HepG2 (cell line): ENCODE data around the gene TBC1D4. TPM values are rescaled to one million over a fixed set of nuclear protein-coding genes. Genes with fewer than 3 reads are reported as not detected.

Source experiments
- ATAC-seq: fragments of 200-7000 bp; cut with Tn5 transposase; 3 replicates; pipeline ENCODE4 v1.9.1; 2020; ENCODE audit warnings: mild to moderate bottlenecking, moderate library complexity
- BruUV-seq: library from RNA; stranded (reverse); fragments of 400-500 nt; replicated peaks from 2 replicates; lab custom pipeline; 2021; lab: Mats Ljungman, UMichigan
- CTCF ChIA-PET: fragments of 300-600 bp; formaldehyde crosslinking; extraction: SDS; loops from one replicate; lab custom pipeline; 2021; ENCODE audit warnings: low total read pairs, inconsistent platforms, low intra/inter-chr PET ratio; lab: Yijun Ruan, JAX
- POLR2A ChIA-PET: fragments of 350-600 bp; sonication (Branson Sonifier 250); formaldehyde crosslinking; loops from one replicate; lab custom pipeline; 2020; ENCODE audit warnings: antibody characterized with exemption, inconsistent platforms; lab: Yijun Ruan, JAX
- DNase-seq: peaks from one replicate; pipeline ENCODE4 v3.0.0-alpha.2; 2015; ENCODE audit warnings: low spot score
- FAIRE-seq: peaks from 3 replicates; lab custom pipeline; 2011; peaks lifted over from hg19 to GRCh38; lab: Jason Lieb, UNC
- H2AFZ ChIP-seq: one replicate; pipeline ENCODE4 v1.6.1; 2011; ENCODE audit warnings: low read length, inconsistent platforms
- H3K27ac ChIP-seq: fragments of 300-600 bp; 3 replicates; pipeline ENCODE4 v1.8.0; 2011; ENCODE audit warnings: mixed run types, mild to moderate bottlenecking, mixed read lengths, low read length, inconsistent platforms; ENCODE audit not compliant: insufficient read depth; ENCODE audit errors: extremely low read length
- H3K27me3 ChIP-seq, 2 experiments: fragments of 200-600 bp in 1 of 2; 2 replicates in 1 of 2; 3 replicates in 1 of 2; pipeline versions ENCODE4 v1.6.0 to v1.8.0; 2011; ENCODE audit warnings: low read length in 2 of 2, mild to moderate bottlenecking in 2 of 2, moderate library complexity in 2 of 2, inconsistent platforms in 1 of 2; ENCODE audit not compliant: insufficient read depth in 2 of 2, control insufficient read depth in 1 of 2
- H3K36me3 ChIP-seq, 2 experiments: fragments of 200-600 bp in 1 of 2; replicated peaks in 1 of 2; 2 replicates in 1 of 2; 3 replicates in 1 of 2; pipeline versions ENCODE4 v1.5.1 to v1.8.0; 2011; ENCODE audit warnings: low read length in 2 of 2, inconsistent platforms in 1 of 2; ENCODE audit not compliant: insufficient read depth in 2 of 2, control insufficient read depth in 1 of 2
- H3K4me1 ChIP-seq: 2 replicates; pipeline ENCODE4 v1.5.1; 2012; ENCODE audit warnings: low read length, inconsistent platforms; ENCODE audit not compliant: insufficient read depth
- H3K4me2 ChIP-seq: 2 replicates; pipeline ENCODE4 v1.6.0; 2011; ENCODE audit warnings: low read depth, low read length, inconsistent platforms
- H3K4me3 ChIP-seq, 3 experiments: fragments of 200-600 bp in 1 of 3; sonication (generic), shearing (Covaris generic) in 1 of 3; replicated peaks in 1 of 3; 2 replicates each; pipeline ENCODE4 v1.5.1; 2011 to 2016; ENCODE audit warnings: low read length in 3 of 3, inconsistent platforms in 2 of 3, low read depth in 2 of 3, mild to moderate bottlenecking in 2 of 3, control low read depth in 1 of 3, mixed read lengths in 1 of 3; ENCODE audit not compliant: insufficient read depth in 1 of 3
- H3K79me2 ChIP-seq: one replicate; pipeline ENCODE4 v1.6.1; 2011; ENCODE audit warnings: low read length, inconsistent platforms; ENCODE audit not compliant: insufficient read depth
- H3K9ac ChIP-seq: 2 replicates; pipeline ENCODE4 v1.6.0; 2011; ENCODE audit warnings: mild to moderate bottlenecking, low read depth, low read length, inconsistent platforms; ENCODE audit not compliant: insufficient read depth
- H3K9me3 ChIP-seq: 2 replicates; pipeline ENCODE4 v1.5.1; 2012; ENCODE audit warnings: mild to moderate bottlenecking, low read length
- H4K20me1 ChIP-seq: 2 replicates; pipeline ENCODE4 v1.6.0; 2011; ENCODE audit warnings: inconsistent platforms, mild to moderate bottlenecking, low read length, moderate library complexity; ENCODE audit not compliant: insufficient read depth
- MTA3 ChIP-seq: sonication (generic); formaldehyde crosslinking; IDR thresholded peaks from 2 replicates; pipeline ENCODE4 v1.4.0; 2020; ENCODE audit warnings: missing genetic modification reagents
- NCOA2 ChIP-seq: sonication (generic); formaldehyde crosslinking; IDR thresholded peaks from 2 replicates; pipeline ENCODE4 v1.8.0; 2022; ENCODE audit warnings: inconsistent platforms
- NPAS2 ChIP-seq: sonication (generic); formaldehyde crosslinking; IDR thresholded peaks from 2 replicates; pipeline ENCODE4 v1.8.0; 2022; ENCODE audit warnings: mild to moderate bottlenecking, missing genetic modification reagents, borderline replicate concordance
- POLR2AphosphoS5 ChIP-seq: IDR thresholded peaks from 2 replicates; pipeline ENCODE4 v1.6.1; 2012; ENCODE audit warnings: low read depth, low read length
- TAF1 ChIP-seq: sonication (generic); formaldehyde crosslinking; IDR thresholded peaks from 2 replicates; pipeline ENCODE4 v1.4.0; 2020; ENCODE audit warnings: missing genetic modification reagents
- ZFP90 ChIP-seq: sonication (generic); formaldehyde crosslinking; IDR thresholded peaks from 2 replicates; pipeline ENCODE4 v1.8.0; 2022; ENCODE audit warnings: missing genetic modification reagents, mild to moderate bottlenecking, inconsistent platforms, borderline replicate concordance
- ZNF615 ChIP-seq: sonication (generic); formaldehyde crosslinking; IDR thresholded peaks from 2 replicates; pipeline ENCODE4 v1.5.0; 2020; ENCODE audit warnings: mild to moderate bottlenecking, missing genetic modification reagents, borderline replicate concordance
- ZNF776 ChIP-seq: sonication (generic); formaldehyde crosslinking; IDR thresholded peaks from 2 replicates; pipeline ENCODE4 v1.4.0; 2020; ENCODE audit warnings: mild to moderate bottlenecking, missing genetic modification reagents
- ZNF83 ChIP-seq: sonication (generic); formaldehyde crosslinking; IDR thresholded peaks from 2 replicates; pipeline ENCODE4 v1.4.0; 2020; ENCODE audit warnings: missing genetic modification reagents, mild to moderate bottlenecking, borderline replicate concordance
- WGBS: methylation state at CpG from one replicate; pipeline ENCODE4 v1.1.6; 2017; ENCODE audit warnings: low lambda C conversion rate; 5-methylcytosine and 5-hydroxymethylcytosine counted together
- in situ Hi-C: cut with HindIII; loops from 2 replicates; pipeline ENCODE4 v1.10.0; 2017; ENCODE audit warnings: low pct_unique_long_range_greater_than_20kb; ENCODE audit not compliant: extremely low pct_ligation_motif_present
- intact Hi-C: fragments of 100-400 bp; cut with micrococcal nuclease; formaldehyde crosslinking; loops from one replicate; pipeline ENCODE4 v1.10.0; 2022; ENCODE audit not compliant: unreplicated experiment
- polyA plus RNA-seq, 8 experiments: library from polyadenylated mRNA; depleted of rRNA in 3 of 8; stranded (reverse) in 7 of 8; unstranded in 1 of 8; fragments of >200 nt; fragmentation: Illumina TruSeq in 4 of 8; extraction: Trizol in 4 of 8; gene quantifications; 2 replicates each; pipeline versions ENCODE4 v1.2.1 to v1.2.3, GENCODE V29; 2011 to 2016; ENCODE audit warnings: low read depth in 4 of 8, missing spikeins in 1 of 8, mixed read lengths in 1 of 8; ENCODE audit not compliant: insufficient read depth in 1 of 8
- total RNA-seq, 5 experiments: library from RNA; depleted of rRNA; stranded (reverse); fragments of >200 nt; fragmentation: Illumina TruSeq; extraction: Trizol; gene quantifications; 2 replicates each; pipeline ENCODE4 v1.2.3, GENCODE V29; 2016; ENCODE audit warnings: low read depth in 1 of 5
- TF ChIP-seq, protein P1 (sequence below): sonication (generic); formaldehyde crosslinking; IDR thresholded peaks from 2 replicates; pipeline ENCODE4 v1.8.0; 2022; ENCODE audit warnings: mild to moderate bottlenecking, missing genetic modification reagents, borderline replicate concordance
- TF ChIP-seq, protein P2 (sequence below): sonication (generic); formaldehyde crosslinking; IDR thresholded peaks from 2 replicates; pipeline ENCODE4 v1.8.1; 2023; ENCODE audit warnings: missing genetic modification reagents, inconsistent platforms, borderline replicate concordance

The TBC1D4 gene
- total and polyA plus RNA-seq, 2 of the 13 experiments (the other 11 are each of a cell fraction or from before 2014, with no cell fraction given) = 35.9 to 64.4 TPM

DNA sequence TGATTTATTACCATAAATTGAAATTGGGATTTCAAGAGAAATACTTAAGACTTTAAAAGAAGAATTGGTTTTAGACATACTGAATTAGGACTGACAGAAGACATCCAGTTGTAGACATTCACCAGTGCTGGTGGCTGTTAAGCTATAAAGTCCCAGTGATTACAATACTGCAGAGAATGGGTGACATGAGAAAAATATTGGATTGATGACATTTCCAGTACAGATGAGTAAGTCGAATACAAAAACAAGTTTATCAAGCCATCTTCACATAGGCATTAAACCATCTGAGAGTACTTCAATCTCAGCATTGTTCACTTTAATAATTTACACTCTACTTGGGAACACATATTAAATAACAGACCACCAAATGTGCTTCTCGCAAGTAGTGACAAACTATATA, 66.8 kb downstream of the TBC1D4 start:
- Histone ChIP-seq H4K20me1 (peaks cover 17% of the 10 kb centered on the region), H2AFZ (no peak overlapping the region), H3K79me2 (peaks cover 90% of the 10 kb centered on the region), H3K9ac (no peak overlapping the region), H3K27me3 (no peaks in the 10 kb centered on the region), H3K4me2 (no peak overlapping the region), H3K4me1 (peaks cover 92% of the 10 kb centered on the region), H3K9me3 (no peaks in the 10 kb centered on the region), H3K36me3 (peaks cover 0 to 7% of the 10 kb centered on the region in 2 experiments; a peak in 1 of 5 replicates), H3K4me3 (no peak overlapping the region), H3K27ac (no peak overlapping the region)
- TF ChIP-seq ZNF615 (CRISPR knock-in tag) (no peak), ZNF776 (no peak), MTA3 (CRISPR knock-in tag) (no peak), TAF1 (CRISPR knock-in tag) (no peak), ZFP90 (no peak), ZNF83 (no peak), POLR2AphosphoS5 (no peak), NPAS2 (no peak), NCOA2 (CRISPR knock-in tag) (no peak)
- TF ChIP-seq, protein P1, sequence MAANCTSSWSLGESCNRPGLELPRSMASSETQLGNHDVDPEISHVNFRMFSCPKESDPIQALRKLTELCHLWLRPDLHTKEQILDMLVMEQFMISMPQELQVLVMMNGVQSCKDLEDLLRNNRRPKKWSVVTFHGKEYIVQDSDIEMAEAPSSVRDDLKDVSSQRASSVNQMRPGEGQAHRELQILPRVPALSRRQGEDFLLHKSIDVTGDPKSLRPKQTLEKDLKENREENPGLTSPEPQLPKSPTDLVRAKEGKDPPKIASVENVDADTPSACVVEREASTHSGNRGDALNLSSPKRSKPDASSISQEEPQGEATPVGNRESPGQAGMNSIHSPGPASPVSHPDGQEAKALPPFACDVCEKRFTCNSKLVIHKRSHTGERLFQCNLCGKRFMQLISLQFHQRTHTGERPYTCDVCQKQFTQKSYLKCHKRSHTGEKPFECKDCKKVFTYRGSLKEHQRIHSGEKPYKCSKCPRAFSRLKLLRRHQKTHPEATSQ = no peak
- TF ChIP-seq, protein P2, sequence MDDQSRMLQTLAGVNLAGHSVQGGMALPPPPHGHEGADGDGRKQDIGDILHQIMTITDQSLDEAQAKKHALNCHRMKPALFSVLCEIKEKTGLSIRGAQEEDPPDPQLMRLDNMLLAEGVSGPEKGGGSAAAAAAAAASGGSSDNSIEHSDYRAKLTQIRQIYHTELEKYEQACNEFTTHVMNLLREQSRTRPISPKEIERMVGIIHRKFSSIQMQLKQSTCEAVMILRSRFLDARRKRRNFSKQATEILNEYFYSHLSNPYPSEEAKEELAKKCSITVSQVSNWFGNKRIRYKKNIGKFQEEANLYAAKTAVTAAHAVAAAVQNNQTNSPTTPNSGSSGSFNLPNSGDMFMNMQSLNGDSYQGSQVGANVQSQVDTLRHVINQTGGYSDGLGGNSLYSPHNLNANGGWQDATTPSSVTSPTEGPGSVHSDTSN (CRISPR knock-in tag) = no peak
- 89% methylated on average over 2 of the region's 2 CpGs for WGBS
- FAIRE-seq (no peak), DNase-seq (no peak), ATAC-seq (no peak)
- intact Hi-C loops (no loop called here), in situ Hi-C loops (no loop called here)
- no TSS peak for BruUV-seq
- CTCF ChIA-PET = no interaction called here
- POLR2A ChIA-PET = no interaction called here
